Limb (tissue), 2 donors: ENCODE measurements around the gene CELF2.

ENCODE experiments used
- DNase-seq, 2 donors: peaks; one replicate each; pipeline ENCODE4 v3.0.0-alpha.2; 2016; ENCODE audit errors: extremely low spot score in 2 of 2

The CELF2 gene

GRCh38 chr10:11298116-11298515, 280.4 kb downstream of the CELF2 start:
- peak in 1 of 2 donors; percentile 17 for DNase-seq

DNA sequence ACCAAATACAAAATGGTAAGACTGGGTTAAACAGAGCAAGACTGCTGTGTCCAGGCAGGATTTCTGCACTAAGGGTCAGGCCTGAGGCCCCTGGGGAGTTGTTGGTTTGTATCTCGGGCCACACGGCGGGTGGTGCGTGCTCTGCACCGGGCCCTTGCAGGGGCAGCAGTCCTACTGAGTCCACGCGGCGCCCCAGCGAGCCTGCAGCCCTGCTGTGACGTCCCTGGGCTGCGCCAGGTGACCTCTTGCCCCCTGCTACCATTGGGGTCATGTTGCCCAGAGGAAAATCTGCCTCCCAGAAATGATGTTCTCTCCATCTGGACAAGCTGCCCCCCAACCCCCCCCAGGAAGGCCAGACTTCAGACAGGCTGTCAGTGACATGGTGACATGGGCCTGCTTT, 281.5 kb downstream of the CELF2 start:
- peak in 1 of 2 donors; percentile 14 for DNase-seq

DNA sequence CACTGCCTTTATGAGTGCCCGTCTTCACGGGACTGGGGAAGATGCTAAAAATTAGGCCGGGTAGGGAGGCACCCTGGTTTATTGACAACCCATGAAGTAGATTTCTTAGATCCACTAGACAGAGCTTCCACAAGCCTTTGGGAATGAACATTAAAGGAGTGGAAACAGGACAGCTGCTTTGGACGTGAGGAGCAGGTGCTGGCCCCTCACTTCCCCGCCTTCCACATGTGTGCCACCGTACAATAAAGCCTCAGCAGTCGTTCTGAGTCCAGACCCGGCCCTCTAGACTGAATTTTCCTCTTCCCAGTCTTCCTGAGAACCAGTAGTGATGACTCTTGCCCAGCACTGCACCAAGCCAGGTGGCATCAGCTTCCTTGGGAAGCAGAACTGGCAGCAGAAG, 282.4 kb downstream of the CELF2 start:
- DNase-seq = no peak

DNA sequence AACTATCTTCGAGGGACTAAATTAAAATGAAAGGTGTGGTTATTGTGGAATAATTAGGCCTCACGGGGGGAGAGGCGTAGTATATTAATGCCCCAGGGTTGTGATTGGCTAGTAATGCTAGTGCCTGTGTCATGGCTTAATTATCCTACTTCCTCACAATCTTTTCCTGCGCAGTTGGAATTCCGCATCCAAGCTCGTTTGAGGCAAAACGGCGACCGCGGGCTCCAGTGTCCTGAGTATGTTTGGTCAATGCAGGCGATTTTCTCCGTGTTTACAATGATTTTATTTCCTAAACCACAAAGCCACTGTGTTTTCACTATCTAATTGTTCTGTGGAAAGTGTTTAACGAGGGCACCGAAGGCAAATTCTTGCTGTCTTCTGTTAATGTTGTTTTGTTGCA, 282.9 kb downstream of the CELF2 start:
- no peak for DNase-seq

GRCh38 chr10:11301571-11302111, 284.0 kb downstream of the CELF2 start:
- DNase-seq = no peak

GRCh38 chr10:11302181-11302580, 284.5 kb downstream of the CELF2 start:
- no peak for DNase-seq

GRCh38 chr10:11303361-11304170, 285.9 kb downstream of the CELF2 start:
- DNase-seq = peak in 1 of 2 donors; percentile 7

DNA sequence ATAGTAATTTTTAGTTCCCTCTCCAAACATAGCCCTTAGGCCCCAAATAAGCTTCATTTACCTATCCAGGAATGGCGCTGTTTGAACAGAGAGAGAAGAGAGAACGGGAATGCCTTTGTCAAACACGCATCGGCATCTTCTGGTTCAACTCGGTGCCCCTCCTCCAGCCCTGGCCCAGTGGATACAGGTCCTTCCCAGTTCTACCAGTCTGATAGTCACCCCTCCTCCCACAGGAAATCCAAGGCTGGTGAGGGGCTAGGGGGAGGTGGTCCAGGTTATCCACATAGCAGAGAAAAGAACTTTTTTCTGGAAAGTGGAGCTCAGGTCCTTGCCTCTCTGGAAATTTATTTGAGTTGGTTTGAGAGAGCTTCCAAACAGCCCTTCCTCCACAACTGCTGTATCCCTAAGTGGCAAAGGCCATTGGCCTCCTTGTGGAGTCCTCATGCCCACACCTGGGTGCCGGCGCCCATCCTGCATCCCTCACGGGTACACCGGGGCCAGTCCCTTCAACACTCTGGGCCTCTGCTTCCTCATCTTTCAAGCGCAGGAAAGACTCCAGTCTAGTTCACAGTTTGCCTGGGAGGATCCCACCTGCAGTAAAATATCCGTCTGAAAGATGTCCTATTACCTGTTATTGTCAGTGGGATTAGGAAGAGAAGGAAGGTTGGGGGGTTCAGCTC, 287.4 kb downstream of the CELF2 start:
- DNase-seq = peak in 1 of 2 donors; percentile 3

DNA sequence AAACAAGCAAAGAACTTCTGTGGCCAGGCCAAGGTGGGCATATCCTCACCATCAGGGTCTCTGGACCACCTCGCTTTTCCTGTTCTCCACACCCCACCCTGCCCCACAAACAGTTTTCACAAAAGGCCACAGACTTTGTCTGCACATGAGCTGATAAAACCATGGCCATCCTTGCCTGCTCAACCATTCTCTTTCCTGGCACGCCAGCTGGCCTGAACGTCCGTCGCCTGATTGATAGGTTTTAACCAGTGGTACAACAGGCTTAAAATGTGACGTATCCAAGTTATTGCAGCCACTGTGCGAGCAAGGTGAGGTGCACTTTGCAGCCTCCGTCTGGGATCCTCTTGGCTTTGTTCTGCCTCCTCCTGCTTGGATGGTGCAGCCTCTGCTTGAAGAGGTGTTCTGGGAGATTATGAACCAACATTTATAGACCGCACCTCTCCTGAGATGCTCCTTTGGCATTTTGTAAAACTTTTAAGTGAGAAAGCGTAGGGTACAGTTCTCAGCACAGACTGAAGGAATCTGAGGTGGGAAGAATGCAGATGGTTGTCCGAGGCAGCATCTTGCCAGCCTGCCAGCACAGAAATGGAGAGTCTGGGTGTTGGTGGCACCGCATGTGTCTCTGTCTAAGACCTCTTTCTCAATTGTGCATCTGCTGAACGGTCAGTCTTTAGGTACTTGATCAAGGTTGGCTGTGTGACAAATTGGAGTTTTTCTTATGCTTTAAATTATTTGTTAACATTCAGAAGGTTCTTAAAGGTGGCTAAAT, 288.3 kb downstream of the CELF2 start:
- peak in 1 of 2 donors; percentile 4 for DNase-seq

DNA sequence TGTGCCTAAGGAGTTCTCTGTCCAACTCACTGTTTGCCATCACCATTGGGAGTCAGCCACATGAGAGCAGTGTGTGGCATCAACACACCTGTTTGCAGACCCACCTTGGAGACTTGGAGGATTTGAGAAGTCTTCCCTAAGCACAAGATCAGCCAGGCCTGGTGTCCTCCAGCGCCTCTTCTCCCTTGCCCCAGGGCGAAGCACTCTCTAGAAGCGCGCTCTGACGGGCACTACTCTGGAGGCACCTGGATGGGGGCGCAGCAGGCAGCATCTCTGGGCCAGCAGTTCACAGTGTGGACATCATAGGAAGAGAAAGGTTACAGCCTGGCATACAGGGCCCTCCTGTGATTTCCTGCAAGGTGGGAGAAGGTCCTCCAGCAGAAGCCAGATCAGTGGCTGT, 289.3 kb downstream of the CELF2 start:
- no peak for DNase-seq

DNA sequence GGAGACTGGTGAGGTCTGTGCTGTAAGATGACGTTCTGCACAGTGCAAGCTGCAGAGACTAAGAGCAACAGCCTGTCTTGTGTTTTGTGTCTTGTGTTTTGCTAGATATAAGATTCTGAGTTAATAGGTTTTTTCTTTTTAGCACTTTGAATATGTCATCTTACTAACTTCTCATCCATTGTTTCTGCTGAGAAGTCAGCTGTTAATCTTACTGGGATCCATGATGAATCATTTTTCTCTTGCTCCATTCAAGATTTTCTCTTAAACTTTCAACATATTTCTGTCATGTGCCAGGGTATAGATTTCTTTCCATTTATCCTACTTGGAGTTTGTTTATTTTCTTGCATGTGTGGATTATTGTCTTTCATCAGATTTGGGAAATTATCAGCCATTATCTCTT, 290.3 kb downstream of the CELF2 start:
- DNase-seq = no peak

- DNase-seq = no peak
Observed at GRCh38 chr10:11311027-11311426, 293.4 kb downstream of the CELF2 start.

- no peak for DNase-seq
Observed at GRCh38 chr10:11313463-11313862, 295.8 kb downstream of the CELF2 start.

GRCh38 chr10:11317936-11318670, 300.4 kb downstream of the CELF2 start:
- peak in 1 of 2 donors; percentile 17 for DNase-seq

- DNase-seq = peak in 1 of 2 donors; percentile 10
Observed at GRCh38 chr10:11318826-11319598, 301.3 kb downstream of the CELF2 start.

DNA sequence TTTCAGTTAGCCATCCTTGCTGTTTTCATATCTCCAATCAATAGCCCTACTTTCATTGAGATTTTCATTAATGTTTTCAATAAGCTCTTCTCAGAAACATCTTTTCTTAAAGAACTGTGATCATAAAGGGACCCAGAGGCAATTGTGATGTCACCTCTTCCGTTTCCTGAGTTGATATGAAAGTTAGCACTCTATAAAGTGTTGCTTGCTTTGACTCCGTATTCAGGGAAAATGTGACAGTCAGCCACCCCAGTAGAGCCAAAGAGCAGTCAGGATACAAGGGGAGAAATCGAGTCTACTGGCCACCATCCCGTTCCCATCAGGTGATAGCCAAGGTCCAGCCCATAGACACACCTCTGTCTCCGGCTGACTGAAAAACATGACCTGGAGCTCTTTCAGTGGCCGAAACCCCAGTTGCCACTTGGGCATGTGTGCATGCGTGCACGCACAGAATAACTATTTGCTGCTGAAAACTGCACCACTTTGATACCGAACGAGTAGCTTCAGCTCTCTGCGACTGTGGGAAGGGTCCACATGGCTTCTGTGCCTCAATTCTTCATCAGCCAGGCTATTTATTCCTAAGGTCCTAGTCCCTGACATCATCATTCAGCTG, 302.4 kb downstream of the CELF2 start:
- DNase-seq = peak in 1 of 2 donors; percentile 11

GRCh38 chr10:11320809-11321520, 303.3 kb downstream of the CELF2 start:
- peak in 1 of 2 donors; percentile 5 for DNase-seq

DNA sequence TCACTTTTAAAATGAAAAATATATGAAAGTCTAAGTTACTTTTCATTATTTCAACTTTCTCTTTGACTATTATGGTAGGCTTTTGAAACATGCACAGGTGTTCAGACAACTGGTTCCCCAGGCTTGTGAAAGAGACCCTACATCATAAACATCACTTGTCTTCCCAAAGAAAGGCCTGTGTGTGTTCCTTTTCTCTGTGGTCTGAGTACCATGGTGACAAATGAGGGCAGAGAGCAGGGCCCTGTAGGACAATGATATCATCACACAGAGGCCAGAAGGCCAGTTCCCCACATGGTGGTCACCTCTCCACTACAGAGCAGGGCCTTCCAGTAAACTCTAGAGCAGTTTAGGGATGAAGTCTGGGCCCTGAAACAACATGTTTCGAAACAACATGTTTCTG, 305.0 kb downstream of the CELF2 start:
- peak in 1 of 2 donors; percentile 11 for DNase-seq

- DNase-seq = no peak
Observed at GRCh38 chr10:11324761-11325321, 307.2 kb downstream of the CELF2 start.
